Osteoblast (primary cell): ENCODE results near the gene ZNHIT1. TPM values are rescaled to one million over a fixed set of nuclear protein-coding genes. Genes with fewer than 3 reads are reported as not detected.

ENCODE experiments used
- DNase-seq: peaks from one replicate; pipeline ENCODE4 v3.0.0; 2011; ENCODE audit warnings: low spot score, mixed read lengths; ENCODE audit not compliant: insufficient read length; ENCODE audit errors: missing footprints
- H2AFZ ChIP-seq: 2 replicates; pipeline ENCODE4 v1.6.0; 2011; ENCODE audit warnings: mild to moderate bottlenecking, low read length
- H3K27ac ChIP-seq: 2 replicates; pipeline ENCODE4 v1.5.1; 2011; ENCODE audit warnings: mild to moderate bottlenecking, low read depth, low read length, moderate library complexity
- H3K27me3 ChIP-seq: 2 replicates; pipeline ENCODE4 v1.6.0; 2012; ENCODE audit warnings: mild to moderate bottlenecking, control low read depth, inconsistent platforms, low read length, moderate library complexity; ENCODE audit not compliant: insufficient read depth
- H3K36me3 ChIP-seq: 2 replicates; pipeline ENCODE4 v1.5.1; 2011; ENCODE audit warnings: mild to moderate bottlenecking, low read length, control low read depth, moderate library complexity; ENCODE audit not compliant: insufficient read depth
- H3K4me1 ChIP-seq: 2 replicates; pipeline ENCODE4 v1.5.1; 2011; ENCODE audit warnings: mild to moderate bottlenecking, low read length, control low read depth, moderate library complexity; ENCODE audit not compliant: insufficient read depth
- H3K4me2 ChIP-seq: 2 replicates; pipeline ENCODE4 v1.6.0; 2011; ENCODE audit warnings: mild to moderate bottlenecking, low read length; ENCODE audit not compliant: insufficient read depth
- H3K4me3 ChIP-seq: fragments of 200-600 bp; sonication (generic); 3 replicates; pipeline ENCODE4 v1.5.1; 2012; ENCODE audit warnings: mild to moderate bottlenecking, low read length, inconsistent platforms; ENCODE audit not compliant: insufficient read depth
- H3K79me2 ChIP-seq: 2 replicates; pipeline ENCODE4 v1.6.0; 2012; ENCODE audit warnings: mild to moderate bottlenecking, low read length, control low read depth, inconsistent platforms; ENCODE audit not compliant: insufficient read depth
- H3K9me3 ChIP-seq: 2 replicates; pipeline ENCODE4 v1.5.1; 2011; ENCODE audit warnings: low read depth, low read length, control low read depth
- H4K20me1 ChIP-seq: 2 replicates; pipeline ENCODE4 v1.6.0; 2012; ENCODE audit warnings: mild to moderate bottlenecking, low read length, control low read depth; ENCODE audit not compliant: insufficient read depth
- total RNA-seq: library from RNA; depleted of rRNA; stranded (reverse); fragments of >200 nt; gene quantifications from 2 replicates; pipeline ENCODE4 v1.2.3, GENCODE V29; 2012
- TF ChIP-seq, protein P1 (sequence below): IDR thresholded peaks from 2 replicates; pipeline ENCODE4 v1.5.1; 2011; ENCODE audit warnings: mild to moderate bottlenecking, low read depth, low read length, moderate library complexity; ENCODE audit errors: extremely low read depth

The ZNHIT1 gene
- total RNA-seq, 1 donor: 64.4 TPM

- peaks cover 19% of the 10 kb centered on the region for H3K27me3 ChIP-seq
- H3K79me2 ChIP-seq: no peaks in the 10 kb centered on the region
- no peak for DNase-seq
- H3K4me3 ChIP-seq: no peak overlapping the region
- no peak overlapping the region for H3K27ac ChIP-seq
- no peak overlapping the region for H3K4me2 ChIP-seq
- no peak overlapping the region for H2AFZ ChIP-seq
- H4K20me1 ChIP-seq: no peaks in the 10 kb centered on the region
- TF ChIP-seq, protein P1, sequence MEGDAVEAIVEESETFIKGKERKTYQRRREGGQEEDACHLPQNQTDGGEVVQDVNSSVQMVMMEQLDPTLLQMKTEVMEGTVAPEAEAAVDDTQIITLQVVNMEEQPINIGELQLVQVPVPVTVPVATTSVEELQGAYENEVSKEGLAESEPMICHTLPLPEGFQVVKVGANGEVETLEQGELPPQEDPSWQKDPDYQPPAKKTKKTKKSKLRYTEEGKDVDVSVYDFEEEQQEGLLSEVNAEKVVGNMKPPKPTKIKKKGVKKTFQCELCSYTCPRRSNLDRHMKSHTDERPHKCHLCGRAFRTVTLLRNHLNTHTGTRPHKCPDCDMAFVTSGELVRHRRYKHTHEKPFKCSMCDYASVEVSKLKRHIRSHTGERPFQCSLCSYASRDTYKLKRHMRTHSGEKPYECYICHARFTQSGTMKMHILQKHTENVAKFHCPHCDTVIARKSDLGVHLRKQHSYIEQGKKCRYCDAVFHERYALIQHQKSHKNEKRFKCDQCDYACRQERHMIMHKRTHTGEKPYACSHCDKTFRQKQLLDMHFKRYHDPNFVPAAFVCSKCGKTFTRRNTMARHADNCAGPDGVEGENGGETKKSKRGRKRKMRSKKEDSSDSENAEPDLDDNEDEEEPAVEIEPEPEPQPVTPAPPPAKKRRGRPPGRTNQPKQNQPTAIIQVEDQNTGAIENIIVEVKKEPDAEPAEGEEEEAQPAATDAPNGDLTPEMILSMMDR: no peak
- no peaks in the 10 kb centered on the region for H3K4me1 ChIP-seq
- no peaks in the 10 kb centered on the region for H3K9me3 ChIP-seq
- peaks cover 26% of the 10 kb centered on the region for H3K36me3 ChIP-seq
Observed at GRCh38 chr7:101206665-101207042, 11.3 kb upstream of the ZNHIT1 start.

- Histone ChIP-seq H3K4me1 (no peaks in the 10 kb centered on the region), H3K36me3 (peaks cover 31% of the 10 kb centered on the region), H3K27ac (no peak overlapping the region), H3K4me2 (no peak overlapping the region), H3K79me2 (no peaks in the 10 kb centered on the region), H2AFZ (no peak overlapping the region), H3K27me3 (peaks cover 11% of the 10 kb centered on the region), H3K4me3 (no peak overlapping the region), H3K9me3 (no peaks in the 10 kb centered on the region), H4K20me1 (no peaks in the 10 kb centered on the region)
- TF ChIP-seq, protein P1: no peak
- DNase-seq: peak; percentile 79
Observed at GRCh38 chr7:101207459-101207858, 10.5 kb upstream of the ZNHIT1 start.

DNA sequence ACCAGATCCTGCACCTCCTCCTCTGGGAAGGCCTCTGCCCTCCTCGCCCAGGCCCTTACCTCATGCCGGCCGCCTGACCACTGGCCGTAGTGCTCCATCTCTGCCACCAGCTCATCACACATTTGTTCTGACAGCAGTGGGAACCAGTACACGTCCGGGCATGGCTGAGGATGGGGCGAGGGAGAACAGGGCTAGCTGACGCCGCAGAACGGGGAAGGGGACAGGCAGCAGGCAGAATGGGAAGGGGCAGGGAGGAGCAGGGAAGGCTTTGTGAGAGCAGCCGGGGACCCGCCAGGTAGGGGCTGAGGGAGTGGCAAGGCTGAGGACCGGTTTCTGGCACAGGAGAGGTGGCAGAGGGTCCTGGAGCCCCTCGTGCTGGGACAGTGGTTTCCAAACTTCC, 9.2 kb upstream of the ZNHIT1 start:
- no peaks in the 10 kb centered on the region for H4K20me1 ChIP-seq
- DNase-seq: peak; percentile 32
- H3K79me2 ChIP-seq: no peaks in the 10 kb centered on the region
- H3K27me3 ChIP-seq: no peaks in the 10 kb centered on the region
- no peaks in the 10 kb centered on the region for H3K4me1 ChIP-seq
- TF ChIP-seq, protein P1: no peak
- H3K9me3 ChIP-seq: no peaks in the 10 kb centered on the region
- no peak overlapping the region for H3K4me3 ChIP-seq
- H3K36me3 ChIP-seq: peaks cover 31% of the 10 kb centered on the region
- no peak overlapping the region for H3K27ac ChIP-seq
- H3K4me2 ChIP-seq: no peak overlapping the region
- no peak overlapping the region for H2AFZ ChIP-seq

DNA sequence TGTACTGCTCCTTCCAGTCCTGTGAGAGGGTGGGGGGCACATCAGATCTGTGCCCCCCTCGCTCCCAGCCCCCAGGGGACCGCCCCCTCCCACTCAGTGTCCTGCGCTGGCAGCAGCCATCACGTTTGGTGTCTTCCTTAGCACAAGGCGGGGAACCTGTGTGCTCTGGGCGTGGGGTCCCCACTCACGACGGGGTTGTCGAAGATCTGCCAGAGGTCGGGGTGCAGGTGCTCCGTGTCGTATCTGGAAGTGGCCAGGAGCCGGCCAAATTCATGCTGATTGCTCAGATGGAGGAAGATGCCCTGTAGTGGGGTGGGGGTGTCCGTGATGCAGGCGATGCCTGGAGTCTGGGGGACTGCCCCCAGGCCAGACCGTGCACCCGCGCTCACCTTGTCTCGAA, 7.8 kb upstream of the ZNHIT1 start:
- no peak overlapping the region for H2AFZ ChIP-seq
- no peak overlapping the region for H3K4me3 ChIP-seq
- no peak overlapping the region for H3K4me2 ChIP-seq
- H3K36me3 ChIP-seq: peaks cover 35% of the 10 kb centered on the region
- peak; percentile 79 for DNase-seq
- H3K27me3 ChIP-seq: no peaks in the 10 kb centered on the region
- H3K4me1 ChIP-seq: no peaks in the 10 kb centered on the region
- H4K20me1 ChIP-seq: no peaks in the 10 kb centered on the region
- H3K9me3 ChIP-seq: no peaks in the 10 kb centered on the region
- H3K79me2 ChIP-seq: peaks cover 4% of the 10 kb centered on the region
- no peak overlapping the region for H3K27ac ChIP-seq
- TF ChIP-seq, protein P1: no peak
